PFSK-1 (cell line): Measurements from ENCODE around the gene CDH26.

ENCODE experiments used
- FOXP2 ChIP-seq: optimal IDR thresholded peaks from 2 replicates; pipeline ENCODE3; 2011; ENCODE audit warnings: borderline replicate concordance, control low read depth, inconsistent platforms; ENCODE audit not compliant: insufficient read depth; ENCODE audit errors: extremely low read length, extremely low read depth
- POLR2AphosphoS5 ChIP-seq: IDR thresholded peaks from 2 replicates; pipeline ENCODE4 v1.6.1; 2012; ENCODE audit warnings: low read depth, mild to moderate bottlenecking, control low read depth, low read length, moderate library complexity
- SIN3A ChIP-seq: IDR thresholded peaks from 2 replicates; pipeline ENCODE4 v1.6.1; 2012; ENCODE audit warnings: mild to moderate bottlenecking, low read length, moderate library complexity, borderline replicate concordance; ENCODE audit not compliant: insufficient read depth
- TAF1 ChIP-seq: IDR thresholded peaks from 2 replicates; pipeline ENCODE4 v1.6.1; 2012; ENCODE audit warnings: low read length, control low read depth, borderline replicate concordance; ENCODE audit not compliant: insufficient read depth
- TF ChIP-seq, protein P1 (sequence below), 2 experiments: IDR thresholded peaks; 2 replicates each; pipeline versions ENCODE4 v1.6.1 to v1.8.0; 2011 to 2012; ENCODE audit warnings: low read depth in 2 of 2, low read length in 2 of 2, control low read depth in 1 of 2, inconsistent platforms in 1 of 2, mild to moderate bottlenecking in 1 of 2, moderate library complexity in 1 of 2; ENCODE audit not compliant: insufficient read depth in 1 of 2

DNA sequence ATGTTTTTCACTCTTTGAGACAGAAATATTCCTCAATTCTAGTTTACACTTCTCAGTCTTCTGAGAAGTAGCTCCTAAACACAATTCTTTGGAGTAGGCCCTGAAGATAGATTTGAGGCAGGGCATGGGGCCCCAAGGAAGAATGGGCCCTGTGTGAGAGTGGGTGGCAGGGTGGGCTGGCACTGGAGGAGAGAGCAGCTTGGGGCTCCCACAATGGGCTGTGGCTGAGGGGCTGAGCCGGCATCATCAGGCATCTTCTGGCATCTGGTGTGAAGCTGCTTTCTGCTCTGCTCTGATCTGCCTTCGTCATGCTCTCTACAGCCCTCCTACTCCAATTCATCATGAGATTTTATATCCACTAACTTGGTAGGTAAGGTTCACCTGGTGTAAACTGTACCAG is 88.2 kb downstream of the CDH26 start:
- TF ChIP-seq POLR2AphosphoS5 (no peak), SIN3A (no peak), TAF1 (no peak), FOXP2 (no peak)
- TF ChIP-seq, protein P1, sequence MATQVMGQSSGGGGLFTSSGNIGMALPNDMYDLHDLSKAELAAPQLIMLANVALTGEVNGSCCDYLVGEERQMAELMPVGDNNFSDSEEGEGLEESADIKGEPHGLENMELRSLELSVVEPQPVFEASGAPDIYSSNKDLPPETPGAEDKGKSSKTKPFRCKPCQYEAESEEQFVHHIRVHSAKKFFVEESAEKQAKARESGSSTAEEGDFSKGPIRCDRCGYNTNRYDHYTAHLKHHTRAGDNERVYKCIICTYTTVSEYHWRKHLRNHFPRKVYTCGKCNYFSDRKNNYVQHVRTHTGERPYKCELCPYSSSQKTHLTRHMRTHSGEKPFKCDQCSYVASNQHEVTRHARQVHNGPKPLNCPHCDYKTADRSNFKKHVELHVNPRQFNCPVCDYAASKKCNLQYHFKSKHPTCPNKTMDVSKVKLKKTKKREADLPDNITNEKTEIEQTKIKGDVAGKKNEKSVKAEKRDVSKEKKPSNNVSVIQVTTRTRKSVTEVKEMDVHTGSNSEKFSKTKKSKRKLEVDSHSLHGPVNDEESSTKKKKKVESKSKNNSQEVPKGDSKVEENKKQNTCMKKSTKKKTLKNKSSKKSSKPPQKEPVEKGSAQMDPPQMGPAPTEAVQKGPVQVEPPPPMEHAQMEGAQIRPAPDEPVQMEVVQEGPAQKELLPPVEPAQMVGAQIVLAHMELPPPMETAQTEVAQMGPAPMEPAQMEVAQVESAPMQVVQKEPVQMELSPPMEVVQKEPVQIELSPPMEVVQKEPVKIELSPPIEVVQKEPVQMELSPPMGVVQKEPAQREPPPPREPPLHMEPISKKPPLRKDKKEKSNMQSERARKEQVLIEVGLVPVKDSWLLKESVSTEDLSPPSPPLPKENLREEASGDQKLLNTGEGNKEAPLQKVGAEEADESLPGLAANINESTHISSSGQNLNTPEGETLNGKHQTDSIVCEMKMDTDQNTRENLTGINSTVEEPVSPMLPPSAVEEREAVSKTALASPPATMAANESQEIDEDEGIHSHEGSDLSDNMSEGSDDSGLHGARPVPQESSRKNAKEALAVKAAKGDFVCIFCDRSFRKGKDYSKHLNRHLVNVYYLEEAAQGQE (IDR thresholded peaks at IDR 0.05; ENCODE audit: insufficient read depth in 1 of 2, low read depth in 2 of 2, low read length in 2 of 2), result no peak
